CD4-positive, alpha-beta T cell (primary cell): ENCODE measurements around the gene MTERF1. TPM values are rescaled to one million over a fixed set of nuclear protein-coding genes. Genes with fewer than 3 reads are reported as not detected.

Source experiments
- ATAC-seq: fragments of 200-7000 bp; cut with Tn5 transposase; one replicate; pipeline ENCODE4 v1.10.0; 2022; ENCODE audit warnings: mild to moderate bottlenecking; ENCODE audit not compliant: poor library complexity
- CTCF ChIA-PET: fragments of 350-600 bp; sonication (Branson Sonifier 250); formaldehyde crosslinking; loops from one replicate; lab custom pipeline; 2021; ENCODE audit warnings: antibody characterized with exemption, inconsistent platforms; lab: Charles Lee
- POLR2A ChIA-PET: fragments of 350-600 bp; sonication (Branson Sonifier 250); formaldehyde crosslinking; loops from one replicate; lab custom pipeline; 2021; ENCODE audit warnings: antibody characterized with exemption, inconsistent platforms; lab: Charles Lee
- DNase-seq, 14 experiments: peaks; one replicate each; pipeline ENCODE4 v3.0.0-alpha.2; 2013 to 2020; ENCODE audit warnings: mixed read lengths in 2 of 14
- H3K27ac ChIP-seq, 2 donors: one replicate each; pipeline versions ENCODE4 v1.5.1 to v1.7.0; 2013; ENCODE audit warnings: low read length in 2 of 2, low read depth in 1 of 2, mild to moderate bottlenecking in 1 of 2
- H3K27me3 ChIP-seq, 2 experiments: 1 replicate in 1 of 2; 2 replicates in 1 of 2; pipeline versions ENCODE4 v1.6.1 to v1.7.0; 2013; ENCODE audit warnings: low read length in 2 of 2, control low read depth in 1 of 2, mild to moderate bottlenecking in 1 of 2, moderate library complexity in 1 of 2; ENCODE audit not compliant: insufficient read depth in 2 of 2, control insufficient read depth in 1 of 2
- H3K36me3 ChIP-seq: one replicate; pipeline ENCODE4 v1.6.1; 2013; ENCODE audit warnings: low read length, control low read depth; ENCODE audit not compliant: insufficient read depth
- H3K4me1 ChIP-seq: one replicate; pipeline ENCODE4 v1.6.1; 2013; ENCODE audit warnings: low read length, control low read depth; ENCODE audit not compliant: insufficient read depth
- H3K4me3 ChIP-seq: one replicate; pipeline ENCODE4 v1.5.1; 2013; ENCODE audit warnings: mild to moderate bottlenecking, low read length, moderate library complexity
- H3K9me3 ChIP-seq, 2 experiments: 1 replicate in 1 of 2; 2 replicates in 1 of 2; pipeline versions ENCODE4 v1.6.1 to v1.7.0; 2013; ENCODE audit warnings: low read length in 2 of 2, mild to moderate bottlenecking in 2 of 2, control low read depth in 1 of 2, moderate library complexity in 1 of 2; ENCODE audit not compliant: control insufficient read depth in 1 of 2, insufficient read depth in 1 of 2
- H3K27ac Mint-ChIP-seq: one replicate; pipeline ENCODE4 v1.8.0; 2020; ENCODE audit warnings: mixed read lengths
- H3K27me3 Mint-ChIP-seq: one replicate; pipeline ENCODE4 v1.8.0; 2021; ENCODE audit warnings: mixed read lengths
- H3K36me3 Mint-ChIP-seq: one replicate; pipeline ENCODE4 v1.8.0; 2021; ENCODE audit warnings: low read depth, mixed read lengths
- H3K4me1 Mint-ChIP-seq: one replicate; pipeline ENCODE4 v1.8.0; 2021; ENCODE audit warnings: low read depth, mixed read lengths
- H3K4me3 Mint-ChIP-seq: one replicate; pipeline ENCODE4 v1.8.0; 2020; ENCODE audit warnings: mild to moderate bottlenecking, mixed read lengths
- H3K9me3 Mint-ChIP-seq: one replicate; pipeline ENCODE4 v1.8.0; 2020; ENCODE audit warnings: mixed read lengths
- CTCF ChIP-seq: fragments of 200-600 bp; IDR thresholded peaks from one replicate; pipeline ENCODE4 v1.8.0; 2022; ENCODE audit warnings: antibody characterized with exemption, mild to moderate bottlenecking
- intact Hi-C, 2 experiments: fragments of 100-400 bp; cut with DNase I in 1 of 2; cut with micrococcal nuclease in 1 of 2; formaldehyde crosslinking; loops; one replicate each; pipeline versions ENCODE4 v1.15.1 to v1.9.0; 2023 to 2025; cut with DNase I, micrococcal nuclease
- total RNA-seq, 174 experiments: library from RNA in 2 of 174; stranded (reverse) in 2 of 174; gene quantifications; one replicate each; pipeline ENCODE4 v1.2.3 and lab custom pipeline; 2021 to 2026

The MTERF1 gene
- total RNA-seq, 2 experiments from 2014 or later: 11.0 to 11.9 TPM

DNA sequence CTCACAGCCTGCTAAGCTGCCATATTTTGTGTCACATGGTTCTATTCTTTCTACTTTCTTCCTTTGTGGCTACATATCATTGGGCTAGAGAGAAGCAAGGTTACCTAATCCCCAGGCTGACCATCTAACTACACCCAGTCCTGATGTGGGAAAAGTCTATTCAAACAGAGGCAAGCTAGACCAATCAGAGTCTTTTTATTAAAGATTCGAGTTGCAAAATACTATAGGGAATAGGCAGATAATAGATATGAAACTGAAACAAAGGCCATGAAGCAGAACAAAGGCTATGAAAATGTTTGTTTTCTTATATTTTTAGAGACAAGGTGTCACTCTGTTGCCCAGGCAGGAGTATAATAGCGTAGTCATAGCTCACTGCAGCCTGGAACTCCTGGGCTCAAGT, 36.7 kb downstream of the MTERF1 start:
- DNase-seq: no peak

DNA sequence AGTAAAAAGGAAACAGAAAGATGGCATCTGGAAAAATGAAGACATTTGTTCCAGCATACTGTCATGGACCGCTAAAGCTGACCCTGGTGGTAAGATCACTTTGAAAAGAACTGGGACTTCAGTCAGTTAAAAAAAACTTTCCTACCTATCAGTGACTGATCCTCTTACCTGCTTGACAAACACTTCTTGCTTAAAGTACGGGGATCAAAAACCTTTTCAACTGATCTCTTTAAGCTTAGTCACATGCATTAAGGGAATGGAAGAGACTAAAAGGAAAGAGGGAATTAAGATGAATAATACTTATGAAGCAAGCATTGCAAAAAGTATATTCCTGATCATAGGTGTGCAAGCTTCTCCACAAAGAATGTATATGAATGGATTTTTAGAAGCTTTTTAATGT, 42.1 kb downstream of the MTERF1 start:
- Mint-ChIP-seq H3K27ac (no peak overlapping the region), H3K4me1 (no peaks in the 10 kb centered on the region), H3K4me3 (no peak overlapping the region), H3K36me3 (no peaks in the 10 kb centered on the region), H3K27me3 (no peaks in the 10 kb centered on the region), H3K9me3 (no peaks in the 10 kb centered on the region)
- Histone ChIP-seq H3K4me1 (no peaks in the 10 kb centered on the region), H3K4me3 (no peak overlapping the region), H3K27me3 (no peaks in the 10 kb centered on the region), H3K9me3 (peaks cover 7 to 8% of the 10 kb centered on the region in 2 experiments), H3K27ac (no peak overlapping the region), H3K36me3 (no peaks in the 10 kb centered on the region)
- ATAC-seq (no peak), DNase-seq (no peak)
- POLR2A ChIA-PET: no interaction called here
- CTCF ChIA-PET: no interaction called here
- intact Hi-C loops: loop anchor here in 1 of 2 experiments (10.0 kb wide), 1 partner anchor 606 kb away; the partner anchor contains the start of gene GATAD1
- TF ChIP-seq CTCF: no peak

More for the DNA sequence above, 36.7 kb downstream of the MTERF1 start:
- intact Hi-C loops: no loop called here
- TF ChIP-seq CTCF: no peak
- Mint-ChIP-seq H3K36me3 (peaks cover 15% of the 10 kb centered on the region), H3K4me1 (no peaks in the 10 kb centered on the region), H3K4me3 (no peak overlapping the region), H3K27me3 (no peaks in the 10 kb centered on the region), H3K9me3 (no peaks in the 10 kb centered on the region), H3K27ac (no peak overlapping the region)
- no peaks in the 10 kb centered on the region for H3K4me1 ChIP-seq
- ChIA-PET POLR2A (interaction anchor here (0.8 kb wide), 1 partner anchor 37 kb away, joined by 3 read pairs; the partner anchor contains the start of gene MTERF1), CTCF (interaction anchor here (0.9 kb wide), 1 partner anchor 10 kb away, joined by 3 read pairs; no protein-coding TSS in a partner anchor)
- no peak overlapping the region for H3K4me3 ChIP-seq
- no peak for ATAC-seq
- H3K36me3 ChIP-seq: no peaks in the 10 kb centered on the region
- no peak overlapping the region for H3K27ac ChIP-seq
- H3K27me3 ChIP-seq: no peaks in the 10 kb centered on the region
- H3K9me3 ChIP-seq: peaks cover 7 to 8% of the 10 kb centered on the region in 2 experiments

GRCh38 chr7:91837397-91838070, 43.0 kb downstream of the MTERF1 start:
- H3K27me3 ChIP-seq: no peaks in the 10 kb centered on the region
- H3K4me3 ChIP-seq: no peak overlapping the region
- ChIA-PET POLR2A (no interaction called here), CTCF (no interaction called here)
- no peaks in the 10 kb centered on the region for H3K36me3 ChIP-seq
- no peak for DNase-seq
- no peaks in the 10 kb centered on the region for H3K9me3 Mint-ChIP-seq
- H3K4me1 Mint-ChIP-seq: no peaks in the 10 kb centered on the region
- H3K4me3 Mint-ChIP-seq: no peak overlapping the region
- H3K27ac ChIP-seq: no peak overlapping the region
- intact Hi-C loops: loop anchor here in 1 of 2 experiments (10.0 kb wide), 1 partner anchor 607 kb away; the partner anchor contains the start of gene GATAD1
- no peak for TF ChIP-seq CTCF
- no peaks in the 10 kb centered on the region for H3K4me1 ChIP-seq
- H3K27me3 Mint-ChIP-seq: no peaks in the 10 kb centered on the region
- H3K36me3 Mint-ChIP-seq: no peaks in the 10 kb centered on the region
- peaks cover 6 to 7% of the 10 kb centered on the region in 2 experiments for H3K9me3 ChIP-seq
- no peak overlapping the region for H3K27ac Mint-ChIP-seq
- no peak for ATAC-seq
